MG63 (cell line): Measurements from ENCODE around the gene BTNL8. TPM values are rescaled to one million over a fixed set of nuclear protein-coding genes. Genes with fewer than 3 reads are reported as not detected.
A peak's percentile ranks its signal among the peaks of the same experiment; 100 is the strongest.

ENCODE experiments used
- DNase-seq: peaks from one replicate; pipeline ENCODE4 v3.0.0-alpha.2; 2020
- H3K27me3 ChIP-seq: fragments of 250-450 bp; sonication (Bioruptor Pico); 2 replicates; pipeline ENCODE4 v1.5.1; 2020; ENCODE audit warnings: mild to moderate bottlenecking, moderate library complexity
- H3K36me3 ChIP-seq: fragments of 250-450 bp; sonication (Bioruptor Pico); 2 replicates; pipeline ENCODE4 v1.5.1; 2020; ENCODE audit warnings: mild to moderate bottlenecking, moderate library complexity
- H3K4me3 ChIP-seq: fragments of 250-450 bp; sonication (Bioruptor Pico); 2 replicates; pipeline ENCODE4 v1.5.1; 2020; ENCODE audit warnings: mild to moderate bottlenecking, moderate library complexity
- H3K9me3 ChIP-seq: fragments of 250-450 bp; sonication (Bioruptor Pico); 2 replicates; pipeline ENCODE4 v1.5.1; 2020; ENCODE audit warnings: mild to moderate bottlenecking, moderate library complexity
- total RNA-seq: library from RNA; depleted of rRNA; stranded (reverse); fragments of >200 nt; shearing (Covaris generic); gene quantifications from 2 replicates; pipeline ENCODE4 v1.2.3, GENCODE V29; 2014; ENCODE audit warnings: low replicate concordance; rRNA removed

BTNL8 gene
- total RNA-seq = not detected in 2 replicates

GRCh38 chr5:180898621-180899246 is at the start of gene BTNL8:
Gene BTNL8, plus strand, starts transcription at chr5:180899159. Its CDS starts 152 bp downstream, at chr5:180899311.
- no peak for DNase-seq
- Histone ChIP-seq H3K9me3 (no peaks in the 10 kb centered on the region), H3K27me3 (no peaks in the 10 kb centered on the region; the same call in 1 of the 2 replicates), H3K4me3 (no peak within 1 kb of the TSS), H3K36me3 (no peaks in the 10 kb centered on the region)

DNA sequence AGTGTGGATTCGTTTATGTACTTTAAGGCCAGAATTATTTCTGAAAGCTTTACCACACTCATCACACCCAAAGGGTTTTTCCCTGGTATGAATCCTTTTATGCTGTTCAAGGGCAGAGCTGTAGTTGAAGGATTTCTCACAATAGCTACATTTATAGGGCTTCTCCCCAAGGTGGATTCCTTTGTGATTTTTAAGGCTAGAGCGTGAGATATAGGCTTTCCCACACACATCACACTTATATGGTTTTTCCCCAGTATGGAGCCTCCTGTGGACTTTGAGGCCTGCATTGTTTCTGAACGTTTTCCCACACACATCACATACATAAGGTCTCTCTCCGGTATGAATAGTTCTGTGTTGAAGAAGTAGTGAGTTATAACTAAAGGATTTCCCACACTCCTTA is 49.1 kb upstream of the BTNL8 start:
- no peak for DNase-seq
- Histone ChIP-seq H3K36me3 (peaks cover 80% of the 10 kb centered on the region), H3K4me3 (no peak overlapping the region), H3K9me3 (peaks cover 59% of the 10 kb centered on the region), H3K27me3 (no peaks in the 10 kb centered on the region)

- Histone ChIP-seq H3K9me3 (peaks cover 59% of the 10 kb centered on the region), H3K27me3 (no peaks in the 10 kb centered on the region), H3K36me3 (peaks cover 87% of the 10 kb centered on the region), H3K4me3 (no peak overlapping the region)
- no peak for DNase-seq
Observed at GRCh38 chr5:180850434-180851078, 48.4 kb upstream of the BTNL8 start.

DNA sequence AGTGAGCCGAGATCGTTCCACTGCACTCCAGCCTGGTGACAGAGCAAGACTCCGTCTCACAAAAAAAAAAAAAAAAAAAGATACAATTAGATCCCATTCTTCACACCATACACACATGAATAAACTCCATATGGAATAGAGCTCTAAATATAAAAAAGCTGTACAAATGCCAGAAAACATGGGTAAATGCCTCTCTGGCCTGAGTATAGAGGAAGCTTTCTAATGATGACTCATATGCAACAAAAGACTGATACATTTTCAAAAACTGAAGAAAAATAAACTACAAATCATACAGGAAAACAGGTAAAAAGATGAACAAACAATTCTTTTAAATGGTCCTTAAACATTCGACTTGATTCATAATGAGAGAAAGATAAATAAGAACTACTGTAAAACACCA is 46.5 kb upstream of the BTNL8 start:
- H3K27me3 ChIP-seq = no peaks in the 10 kb centered on the region
- DNase-seq = no peak
- no peak overlapping the region for H3K4me3 ChIP-seq
- peaks cover 95% of the 10 kb centered on the region for H3K36me3 ChIP-seq
- peaks cover 59% of the 10 kb centered on the region for H3K9me3 ChIP-seq

DNA sequence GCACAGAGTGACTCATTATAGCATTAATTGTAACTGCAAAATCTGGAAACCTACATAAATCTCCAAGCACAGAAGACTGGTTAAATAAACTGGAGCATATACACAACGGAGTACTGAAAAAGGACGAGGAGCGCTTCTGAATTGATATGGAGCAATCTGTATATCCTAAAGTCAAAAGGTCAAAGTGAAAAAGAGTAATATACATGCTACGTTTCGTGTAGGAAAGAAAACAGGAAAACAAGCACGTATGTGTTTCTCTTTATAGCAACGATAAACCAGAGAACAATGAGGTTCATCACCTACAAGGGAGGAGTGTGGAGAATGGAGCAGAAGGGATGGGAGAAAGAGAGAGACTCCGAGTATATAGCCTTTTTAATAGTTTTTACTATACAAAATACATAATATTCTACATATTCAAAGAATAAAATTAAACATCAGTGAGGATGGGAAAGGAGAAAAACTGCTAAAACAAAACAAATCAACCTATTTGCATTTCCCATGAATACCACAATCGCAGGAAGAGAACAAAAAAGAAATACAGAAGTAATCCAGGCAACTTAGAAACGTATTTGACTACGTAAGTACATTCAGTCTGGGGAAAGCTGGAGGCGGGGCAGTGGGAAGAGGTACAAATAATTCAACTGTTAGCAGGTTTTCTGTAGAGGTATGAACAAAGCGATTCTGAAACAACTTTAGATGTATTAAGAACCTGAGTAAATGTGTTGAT is 45.7 kb upstream of the BTNL8 start:
- Histone ChIP-seq H3K36me3 (peaks cover 92% of the 10 kb centered on the region), H3K27me3 (no peaks in the 10 kb centered on the region), H3K4me3 (no peak overlapping the region), H3K9me3 (peaks cover 54% of the 10 kb centered on the region)
- no peak for DNase-seq

DNA sequence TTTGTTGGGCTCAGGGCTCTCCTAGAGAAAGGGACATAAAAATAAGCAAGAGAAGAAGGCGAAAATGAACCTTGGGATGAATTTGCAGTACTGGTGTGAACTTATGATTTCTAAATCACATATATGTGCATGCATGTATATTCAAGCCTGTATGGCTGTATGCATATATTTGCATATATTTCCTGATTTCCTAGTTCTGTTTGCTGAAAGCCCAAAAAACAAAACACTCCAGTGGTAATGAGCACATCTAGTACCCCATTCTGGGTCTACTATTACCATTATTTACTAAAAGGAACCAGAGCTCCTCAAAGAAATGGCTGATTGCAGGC is 45.1 kb upstream of the BTNL8 start:
- DNase-seq = no peak
- peaks cover 92% of the 10 kb centered on the region for H3K36me3 ChIP-seq
- H3K4me3 ChIP-seq = no peak overlapping the region
- H3K9me3 ChIP-seq = peaks cover 49% of the 10 kb centered on the region
- no peaks in the 10 kb centered on the region for H3K27me3 ChIP-seq

DNA sequence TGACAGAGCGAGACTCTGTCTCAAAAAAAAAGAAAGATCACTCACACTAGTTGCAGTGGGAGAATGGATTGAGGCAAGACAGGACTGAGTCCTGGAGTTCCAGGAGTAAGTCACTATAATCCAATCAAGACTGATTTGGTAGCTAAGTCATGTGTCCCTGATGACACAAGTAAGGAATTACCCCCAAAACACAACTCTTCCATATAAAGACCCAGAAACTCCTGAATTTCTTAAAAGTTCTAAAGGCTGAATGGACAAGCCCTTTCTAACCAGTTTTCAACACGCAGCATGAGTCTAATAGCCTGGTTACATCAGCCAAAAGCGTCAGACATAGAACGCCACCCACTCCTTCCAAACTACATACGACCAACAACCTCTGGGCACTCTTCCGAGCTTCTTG is 40.4 kb upstream of the BTNL8 start:
- H3K4me3 ChIP-seq = no peak overlapping the region

DNA sequence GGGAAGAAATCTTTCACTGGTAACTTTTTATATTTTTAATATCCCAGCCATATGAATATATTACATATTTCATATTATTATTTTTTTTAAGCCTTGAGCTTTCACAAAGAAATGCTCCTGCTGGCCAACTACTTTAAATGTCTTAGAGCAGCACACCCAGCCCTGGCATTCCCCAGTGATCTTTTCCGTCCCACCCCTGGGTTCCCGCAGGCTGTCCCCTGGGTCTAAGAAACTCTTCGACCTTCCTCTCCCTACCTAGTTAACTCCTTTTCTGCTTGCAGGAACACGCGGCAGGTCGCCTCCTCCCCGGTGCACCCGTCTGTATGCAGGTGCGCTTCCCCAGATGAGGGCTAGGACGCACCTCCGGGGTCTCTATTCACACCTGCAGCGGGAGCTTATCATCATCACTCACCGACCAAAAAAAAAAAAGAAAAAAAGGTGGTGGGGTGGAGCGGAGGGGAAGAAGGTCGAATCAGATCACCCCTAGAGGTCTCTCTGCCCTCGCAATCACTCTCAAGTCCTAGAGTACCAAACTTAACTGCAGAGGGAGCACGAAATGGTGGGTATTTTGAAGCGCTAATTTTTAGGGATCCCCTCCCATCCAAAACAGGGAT is 38.6 kb upstream of the BTNL8 start:
- no peaks in the 10 kb centered on the region for H3K27me3 ChIP-seq
- peak; percentile 19 for DNase-seq
- H3K9me3 ChIP-seq = peaks cover 3% of the 10 kb centered on the region; the same call in 1 of the 2 replicates

More for the DNA sequence above, 40.4 kb upstream of the BTNL8 start:
- Histone ChIP-seq H3K9me3 (peaks cover 8% of the 10 kb centered on the region; the same call in 1 of the 2 replicates), H3K36me3 (peaks cover 59% of the 10 kb centered on the region), H3K27me3 (no peaks in the 10 kb centered on the region)
- DNase-seq = no peak

DNA sequence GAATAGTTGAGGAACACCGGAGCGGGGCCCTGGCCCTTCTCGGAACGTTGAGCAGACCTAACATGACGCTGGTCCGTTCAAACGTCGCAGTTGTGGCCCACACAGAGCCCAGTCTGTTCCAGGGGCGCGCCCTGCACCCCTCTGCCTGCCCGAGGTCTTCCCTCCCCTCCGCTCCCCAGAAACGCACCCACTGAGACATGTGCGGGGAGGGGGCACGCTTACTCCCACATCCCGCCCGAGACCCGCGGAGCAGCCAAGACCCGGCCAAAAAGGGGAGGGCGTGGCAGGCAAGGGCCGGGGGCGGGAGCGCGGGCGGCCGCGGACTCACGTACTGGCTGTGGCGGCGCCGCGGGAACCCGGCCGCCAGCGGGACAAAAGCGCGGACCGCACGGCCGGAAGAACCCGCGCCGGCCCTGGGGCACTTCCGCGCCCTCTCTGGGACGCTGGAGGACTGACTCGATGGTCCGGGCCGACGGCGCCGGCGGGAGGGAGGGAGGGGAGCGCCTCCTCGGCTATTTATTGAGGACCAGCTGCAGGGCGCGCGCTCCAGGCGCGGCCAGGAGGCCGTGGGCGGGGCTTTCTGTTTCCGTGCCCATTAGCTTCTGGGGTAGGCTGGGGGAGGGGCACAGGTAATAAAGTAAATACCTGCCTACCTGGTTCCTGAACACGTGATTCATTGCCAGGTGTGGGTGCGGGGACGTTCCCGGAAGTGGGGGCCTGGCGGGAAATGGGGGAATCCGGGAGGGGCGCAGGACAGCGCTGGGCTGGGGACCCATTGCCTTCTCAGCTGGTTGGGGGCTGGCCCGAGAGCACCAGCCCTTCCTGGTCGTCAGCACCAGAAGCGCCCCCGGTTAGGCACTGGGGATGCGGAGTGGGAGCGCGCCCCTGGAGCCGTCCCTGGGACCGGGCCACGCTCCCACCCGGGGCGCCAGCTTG is 37.8 kb upstream of the BTNL8 start, which contains the start of gene ZFP62:
TSS of gene ZFP62 (minus strand) at position 390 of the 936 bp plus-strand sequence. CDS start at position 333, 57 bp downstream.
- Histone ChIP-seq H3K27me3 (no peaks in the 10 kb centered on the region), H3K9me3 (peaks cover 3% of the 10 kb centered on the region; the same call in 1 of the 2 replicates), H3K36me3 (peaks cover 33% of the 10 kb centered on the region), H3K4me3 (peak within 1 kb of the TSS; percentile 96)
- DNase-seq = peak; percentile 96

More for the DNA sequence above, 38.6 kb upstream of the BTNL8 start:
- peaks cover 41% of the 10 kb centered on the region for H3K36me3 ChIP-seq
- peak overlapping the region; percentile 96 for H3K4me3 ChIP-seq

DNA sequence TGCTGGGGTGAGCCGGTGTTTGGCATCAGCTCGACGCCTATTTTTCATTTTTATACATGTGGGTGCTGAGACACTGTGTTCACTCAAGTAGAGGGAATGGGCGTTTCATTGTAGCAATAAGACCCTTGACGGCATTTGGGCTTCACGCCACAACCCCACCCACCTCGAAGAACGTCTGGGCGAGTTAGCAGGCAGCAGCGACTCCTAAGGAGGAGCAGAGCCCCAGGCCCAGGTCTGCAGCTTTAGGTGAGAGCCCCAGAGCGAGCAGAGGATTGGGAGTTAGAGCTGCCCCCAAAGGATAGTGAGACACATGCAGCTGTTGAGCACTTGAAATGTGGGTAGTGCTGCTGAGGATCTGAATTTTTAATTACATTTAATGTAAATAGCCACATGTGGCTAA is 36.3 kb upstream of the BTNL8 start:
- DNase-seq = no peak
- Histone ChIP-seq H3K36me3 (peaks cover 21% of the 10 kb centered on the region), H3K9me3 (peaks cover 3% of the 10 kb centered on the region; the same call in 1 of the 2 replicates), H3K4me3 (no peak overlapping the region), H3K27me3 (no peaks in the 10 kb centered on the region; the same call in 1 of the 2 replicates)

GRCh38 chr5:180865981-180866695 is 32.8 kb upstream of the BTNL8 start:
- H3K27me3 ChIP-seq = no peaks in the 10 kb centered on the region; the same call in 1 of the 2 replicates
- no peaks in the 10 kb centered on the region for H3K9me3 ChIP-seq
- H3K36me3 ChIP-seq = no peaks in the 10 kb centered on the region
- DNase-seq = no peak
- H3K4me3 ChIP-seq = no peak overlapping the region

GRCh38 chr5:180866985-180867384 is 32.0 kb upstream of the BTNL8 start:
- Histone ChIP-seq H3K9me3 (no peaks in the 10 kb centered on the region), H3K4me3 (no peak overlapping the region), H3K36me3 (no peaks in the 10 kb centered on the region), H3K27me3 (no peaks in the 10 kb centered on the region; the same call in 1 of the 2 replicates)
- DNase-seq = no peak

DNA sequence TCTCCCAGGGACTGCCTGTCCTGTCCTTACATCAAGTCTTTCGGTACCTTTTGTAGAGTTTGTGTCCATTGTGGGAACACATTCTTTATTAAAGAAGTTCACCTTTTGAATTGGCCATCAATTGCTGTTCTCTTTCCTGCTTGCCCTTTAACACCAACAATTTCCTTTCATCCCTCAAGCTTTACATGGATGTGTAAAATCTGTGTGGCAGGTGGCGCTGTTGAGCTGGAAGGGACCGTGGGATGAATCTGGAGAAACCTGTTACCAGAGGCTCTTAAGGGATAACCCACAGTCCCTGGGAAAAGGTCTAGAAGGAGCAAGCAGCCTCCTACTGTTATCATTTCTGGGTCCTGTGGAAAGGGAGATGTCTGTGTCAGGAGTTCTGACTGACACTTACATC is 30.0 kb upstream of the BTNL8 start:
- Histone ChIP-seq H3K9me3 (no peaks in the 10 kb centered on the region), H3K4me3 (no peak overlapping the region), H3K36me3 (no peaks in the 10 kb centered on the region), H3K27me3 (no peaks in the 10 kb centered on the region; the same call in 1 of the 2 replicates)
- peak; percentile 71 for DNase-seq

DNA sequence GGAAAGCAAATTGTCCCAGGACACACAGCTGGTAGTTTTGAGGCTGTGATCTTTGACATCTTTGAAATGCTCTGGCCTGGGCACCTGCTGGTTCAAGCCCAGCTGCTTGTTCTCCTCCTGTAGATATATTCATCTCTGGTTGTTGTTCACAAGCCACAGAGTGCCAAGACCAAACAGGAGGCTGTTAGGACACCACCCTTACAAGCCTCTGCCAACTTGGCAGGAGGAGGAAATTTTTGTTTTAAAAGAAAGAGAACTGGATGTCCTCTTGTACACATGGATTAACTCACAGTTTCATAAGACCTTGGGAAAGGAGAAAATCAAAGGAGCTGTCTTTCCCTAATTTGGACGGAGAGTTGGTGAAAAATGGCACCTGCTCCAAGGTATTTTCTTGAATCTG is 29.4 kb upstream of the BTNL8 start:
- H3K4me3 ChIP-seq = no peak overlapping the region
- peaks cover 2% of the 10 kb centered on the region; the same call in 1 of the 2 replicates for H3K9me3 ChIP-seq
- H3K36me3 ChIP-seq = no peaks in the 10 kb centered on the region
- DNase-seq = peak; percentile 36
- H3K27me3 ChIP-seq = no peaks in the 10 kb centered on the region; the same call in 1 of the 2 replicates
